HL-60/S4 treated with phorbol 12-myristate 13-acetate at 8.2 ng/mL for 4 days and 3 days (cell line): ENCODE data around the gene GPR4.

ENCODE experiments used
- in situ Hi-C: fragments of 300-500 bp; cut with MboI; formaldehyde crosslinking; loops from 2 replicates; pipeline ENCODE4 v1.15.0; 2022; ENCODE audit warnings: low sequenced_read_pairs

Gene GPR4

GRCh38 chr19:45556835-45557234 is 45.2 kb downstream of the GPR4 start:
- in situ Hi-C loops: no loop called here

GRCh38 chr19:45554481-45554880 is 47.5 kb downstream of the GPR4 start:
- in situ Hi-C loops: no loop called here

- in situ Hi-C loops: no loop called here
These were observed 48.5 kb downstream of the GPR4 start for GRCh38 chr19:45553464-45553863.

GRCh38 chr19:45547965-45548609 is 53.9 kb downstream of the GPR4 start:
- in situ Hi-C loops: no loop called here

- in situ Hi-C loops: no loop called here
These were observed 54.7 kb downstream of the GPR4 start for GRCh38 chr19:45547211-45547770.

- in situ Hi-C loops: no loop called here
These were observed 59.8 kb downstream of the GPR4 start for GRCh38 chr19:45542234-45542668.
